Esophagus muscularis mucosa (tissue), 4 donors: ENCODE results near the gene WFIKKN1. TPM values are rescaled to one million over a fixed set of nuclear protein-coding genes. Genes with fewer than 3 reads are reported as not detected.

Experiments used
- DNase-seq: peaks from one replicate; pipeline ENCODE4 v3.0.0-alpha.2; 2017; ENCODE audit errors: extremely low spot score
- H3K27ac ChIP-seq, 4 donors: fragments of 200-600 bp; sonication (generic); replicated peaks in 1 of 4; 1 replicate in 3 of 4; 2 replicates in 1 of 4; pipeline ENCODE4 v1.5.1; 2016 to 2019; ENCODE audit warnings: mild to moderate bottlenecking in 1 of 4
- H3K27me3 ChIP-seq, 4 donors: fragments of 200-600 bp; sonication (generic); one replicate each; pipeline versions ENCODE4 v1.5.1 to v1.6.0; 2016 to 2019
- H3K36me3 ChIP-seq, 4 donors: fragments of 200-600 bp; sonication (generic); one replicate each; pipeline ENCODE4 v1.5.1; 2016 to 2019
- H3K4me1 ChIP-seq, 4 donors: fragments of 200-600 bp; sonication (generic); one replicate each; pipeline ENCODE4 v1.5.1; 2016 to 2019
- H3K4me3 ChIP-seq, 4 donors: fragments of 200-600 bp; sonication (generic); 1 replicate in 2 of 4; 2 replicates in 2 of 4; pipeline ENCODE4 v1.5.1; 2016 to 2019; ENCODE audit warnings: mild to moderate bottlenecking in 4 of 4, moderate library complexity in 1 of 4
- H3K9me3 ChIP-seq, 4 donors: fragments of 200-600 bp; sonication (generic); 1 replicate in 3 of 4; 2 replicates in 1 of 4; pipeline ENCODE4 v1.5.1; 2016 to 2019
- EP300 ChIP-seq: sonication (generic); formaldehyde crosslinking; IDR thresholded peaks from one replicate; pipeline ENCODE4 v1.6.1; 2017; ENCODE audit warnings: antibody characterized with exemption
- POLR2A ChIP-seq: fragments of 450-650 bp; IDR thresholded peaks from one replicate; pipeline ENCODE4 v1.6.1; 2017; ENCODE audit warnings: antibody characterized with exemption, moderate library complexity, mild to moderate bottlenecking, low read depth
- POLR2AphosphoS5 ChIP-seq, 2 donors: sonication (generic); formaldehyde crosslinking; IDR thresholded peaks; one replicate each; pipeline ENCODE4 v1.6.1; 2017; ENCODE audit warnings: antibody characterized with exemption in 2 of 2
- WGBS: methylation state at CpG from one replicate; pipeline ENCODE4 v1.1.5; 2018; 5-methylcytosine and 5-hydroxymethylcytosine counted together
- intact Hi-C: fragments of 100-400 bp; cut with DNase I; formaldehyde crosslinking; loops from one replicate; pipeline ENCODE4 v1.15.1; 2023
- total RNA-seq, 4 donors: library from RNA; depleted of rRNA; stranded (reverse); fragments of >200 nt; gene quantifications; one replicate each; pipeline versions ENCODE4 v1.1.0 to v1.2.1, GENCODE V29; 2016
- TF ChIP-seq, protein P1 (sequence below), 3 experiments: fragments of 200-600 bp in 2 of 3; fragments of 450-650 bp in 1 of 3; sonication (generic) in 2 of 3; IDR thresholded peaks; one replicate each; pipeline ENCODE4 v1.5.1; 2017 to 2019; ENCODE audit warnings: antibody characterized with exemption in 3 of 3, mild to moderate bottlenecking in 2 of 3, moderate library complexity in 1 of 3

Gene WFIKKN1
- total RNA-seq, 4 donors from 2014 or later = 0.33 to 0.80 (median 0.43) TPM

DNA sequence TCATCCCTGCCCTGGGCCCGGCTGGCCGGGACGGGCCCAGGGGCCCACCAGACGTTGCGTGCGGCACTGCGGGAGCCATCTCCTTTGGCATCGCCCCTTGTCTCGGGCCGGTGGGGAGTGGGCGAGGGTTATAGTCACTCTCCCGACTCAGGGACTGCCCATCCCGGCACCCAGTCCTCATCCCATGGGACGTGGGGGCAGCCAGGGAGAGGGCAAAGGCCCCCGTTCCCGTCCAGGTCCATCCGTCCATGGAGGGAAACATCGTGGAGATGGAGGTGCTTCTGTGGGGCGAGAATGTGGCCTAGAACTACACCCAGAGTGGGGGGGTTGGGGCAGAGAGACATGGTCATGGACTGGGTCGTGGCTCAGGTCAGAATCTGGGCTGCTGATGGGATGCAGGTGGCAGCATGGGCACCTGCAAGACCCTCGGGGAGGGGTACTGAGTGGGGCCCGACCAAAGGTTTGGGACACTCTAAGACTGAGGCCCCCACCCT is 15.9 kb downstream of the WFIKKN1 start:
- H3K36me3 ChIP-seq = peaks cover 0 to 8% (median 4%) of the 10 kb centered on the region in 4 donors
- intact Hi-C loops = no loop called here
- no peak for DNase-seq
- H3K27me3 ChIP-seq = no peaks in the 10 kb centered on the region
- no peaks in the 10 kb centered on the region for H3K9me3 ChIP-seq
- peaks cover 55 to 90% (median 73%) of the 10 kb centered on the region in 4 donors for H3K4me1 ChIP-seq
- TF ChIP-seq POLR2AphosphoS5 (IDR thresholded peaks at IDR 0.05) (no peak), POLR2A (no peak), EP300 (no peak)
- TF ChIP-seq, protein P1, sequence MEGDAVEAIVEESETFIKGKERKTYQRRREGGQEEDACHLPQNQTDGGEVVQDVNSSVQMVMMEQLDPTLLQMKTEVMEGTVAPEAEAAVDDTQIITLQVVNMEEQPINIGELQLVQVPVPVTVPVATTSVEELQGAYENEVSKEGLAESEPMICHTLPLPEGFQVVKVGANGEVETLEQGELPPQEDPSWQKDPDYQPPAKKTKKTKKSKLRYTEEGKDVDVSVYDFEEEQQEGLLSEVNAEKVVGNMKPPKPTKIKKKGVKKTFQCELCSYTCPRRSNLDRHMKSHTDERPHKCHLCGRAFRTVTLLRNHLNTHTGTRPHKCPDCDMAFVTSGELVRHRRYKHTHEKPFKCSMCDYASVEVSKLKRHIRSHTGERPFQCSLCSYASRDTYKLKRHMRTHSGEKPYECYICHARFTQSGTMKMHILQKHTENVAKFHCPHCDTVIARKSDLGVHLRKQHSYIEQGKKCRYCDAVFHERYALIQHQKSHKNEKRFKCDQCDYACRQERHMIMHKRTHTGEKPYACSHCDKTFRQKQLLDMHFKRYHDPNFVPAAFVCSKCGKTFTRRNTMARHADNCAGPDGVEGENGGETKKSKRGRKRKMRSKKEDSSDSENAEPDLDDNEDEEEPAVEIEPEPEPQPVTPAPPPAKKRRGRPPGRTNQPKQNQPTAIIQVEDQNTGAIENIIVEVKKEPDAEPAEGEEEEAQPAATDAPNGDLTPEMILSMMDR (IDR thresholded peaks at IDR 0.05) = no peak
- 78% methylated on average over 19 of the region's 22 CpGs for WGBS
- no peak overlapping the region for H3K4me3 ChIP-seq
- H3K27ac ChIP-seq = peak overlapping the region in 3 of 4 donors; percentile 47 to 57 (median 48)

DNA sequence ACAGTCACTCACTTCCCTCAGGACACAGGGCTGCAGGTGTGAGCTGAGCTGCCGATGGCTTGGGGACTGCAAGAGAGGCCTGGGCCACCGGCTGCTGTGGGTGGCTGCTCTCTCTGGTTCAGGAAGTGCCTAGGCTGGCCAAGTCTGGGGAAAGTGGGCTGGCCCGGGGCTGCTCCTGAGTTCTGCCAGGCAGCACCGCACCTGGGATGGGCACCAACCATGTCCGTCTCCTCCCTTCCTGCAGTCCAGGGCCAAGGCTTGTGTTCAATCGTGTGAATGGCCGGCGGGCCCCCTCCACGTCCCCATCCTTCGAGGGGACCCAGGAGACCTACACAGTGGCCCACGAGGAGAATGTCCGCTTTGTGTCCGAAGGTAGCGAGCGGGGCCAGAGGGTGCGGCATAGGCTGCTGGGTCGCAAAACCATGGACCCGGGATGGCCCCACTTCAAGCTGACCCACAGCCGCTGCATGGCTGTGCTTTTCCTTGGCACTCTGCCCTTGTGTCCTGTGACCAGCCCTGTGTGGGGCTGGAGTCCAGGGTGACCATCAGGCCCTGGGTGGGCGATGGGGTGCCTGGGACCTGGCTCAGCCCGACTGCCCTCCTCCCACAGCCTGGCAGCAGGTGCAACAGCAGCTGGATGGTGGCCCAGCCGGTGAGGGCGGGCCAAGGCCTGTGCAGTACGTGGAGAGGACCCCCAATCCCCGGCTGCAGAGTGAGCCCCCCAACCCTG is 16.6 kb downstream of the WFIKKN1 start:
- no peak for DNase-seq
- TF ChIP-seq POLR2AphosphoS5 (IDR thresholded peaks at IDR 0.05) = no peak
- no peak for TF ChIP-seq EP300
- TF ChIP-seq POLR2A = no peak
- TF ChIP-seq, protein P1 (IDR thresholded peaks at IDR 0.05) = no peak
- 87% methylated on average over 15 of the region's 25 CpGs for WGBS
- Histone ChIP-seq H3K4me1 (peaks cover 54 to 85% (median 72%) of the 10 kb centered on the region in 4 donors), H3K27ac (peak overlapping the region in 3 of 4 donors; percentile 49 to 92 (median 91)), H3K9me3 (no peaks in the 10 kb centered on the region), H3K27me3 (no peaks in the 10 kb centered on the region), H3K4me3 (no peak overlapping the region), H3K36me3 (peaks cover 0 to 14% (median 7%) of the 10 kb centered on the region in 4 donors)
- intact Hi-C loops = no loop called here

DNA sequence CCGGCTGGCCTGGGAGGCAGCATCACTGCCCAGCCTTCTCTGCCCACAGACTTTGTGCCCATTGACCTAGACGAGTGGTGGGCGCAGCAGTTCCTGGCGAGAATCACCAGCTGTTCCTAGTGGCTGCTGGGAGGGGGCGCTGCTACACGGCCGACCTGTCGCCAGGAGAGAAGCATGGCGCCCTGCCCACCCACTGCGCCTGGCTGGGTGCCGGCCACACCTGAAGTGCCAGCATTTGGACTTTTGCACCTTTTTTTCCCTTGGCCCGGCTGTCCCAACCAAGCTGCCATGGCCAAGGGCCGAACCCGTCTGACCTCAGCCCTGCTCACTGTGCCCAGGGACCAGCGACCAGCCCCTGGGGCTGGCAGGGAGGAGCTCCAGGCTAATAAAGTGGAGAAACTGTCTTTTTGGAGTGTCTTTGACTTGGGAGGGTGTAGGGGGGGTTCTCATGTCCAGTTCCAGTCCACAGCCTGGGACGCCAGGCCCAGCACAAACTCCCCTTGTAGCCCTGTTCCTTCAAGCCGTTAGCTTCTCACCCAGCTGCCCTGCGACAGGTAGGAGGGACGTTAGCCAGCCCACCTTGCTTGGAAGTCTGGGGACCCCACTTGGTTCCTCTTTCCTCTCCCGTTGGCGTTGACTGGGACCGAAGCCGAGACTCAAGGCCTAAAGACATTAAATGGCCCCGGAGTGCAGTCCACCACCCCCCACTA is 17.4 kb downstream of the WFIKKN1 start:
- Histone ChIP-seq H3K9me3 (no peaks in the 10 kb centered on the region), H3K36me3 (peaks cover 0 to 23% (median 12%) of the 10 kb centered on the region in 4 donors), H3K27ac (peak overlapping the region; percentile 83 to 92 (median 90)), H3K27me3 (no peaks in the 10 kb centered on the region), H3K4me3 (peak overlapping the region; percentile 65 to 79 (median 76)), H3K4me1 (peaks cover 46 to 76% (median 63%) of the 10 kb centered on the region in 4 donors)
- TF ChIP-seq POLR2AphosphoS5 (IDR thresholded peaks at IDR 0.05) = no peak
- TF ChIP-seq, protein P1 (IDR thresholded peaks at IDR 0.05) = peak; percentile 8 to 28 (median 9)
- WGBS = 43% methylated on average over 8 of the region's 24 CpGs
- intact Hi-C loops = no loop called here
- DNase-seq = no peak

DNA sequence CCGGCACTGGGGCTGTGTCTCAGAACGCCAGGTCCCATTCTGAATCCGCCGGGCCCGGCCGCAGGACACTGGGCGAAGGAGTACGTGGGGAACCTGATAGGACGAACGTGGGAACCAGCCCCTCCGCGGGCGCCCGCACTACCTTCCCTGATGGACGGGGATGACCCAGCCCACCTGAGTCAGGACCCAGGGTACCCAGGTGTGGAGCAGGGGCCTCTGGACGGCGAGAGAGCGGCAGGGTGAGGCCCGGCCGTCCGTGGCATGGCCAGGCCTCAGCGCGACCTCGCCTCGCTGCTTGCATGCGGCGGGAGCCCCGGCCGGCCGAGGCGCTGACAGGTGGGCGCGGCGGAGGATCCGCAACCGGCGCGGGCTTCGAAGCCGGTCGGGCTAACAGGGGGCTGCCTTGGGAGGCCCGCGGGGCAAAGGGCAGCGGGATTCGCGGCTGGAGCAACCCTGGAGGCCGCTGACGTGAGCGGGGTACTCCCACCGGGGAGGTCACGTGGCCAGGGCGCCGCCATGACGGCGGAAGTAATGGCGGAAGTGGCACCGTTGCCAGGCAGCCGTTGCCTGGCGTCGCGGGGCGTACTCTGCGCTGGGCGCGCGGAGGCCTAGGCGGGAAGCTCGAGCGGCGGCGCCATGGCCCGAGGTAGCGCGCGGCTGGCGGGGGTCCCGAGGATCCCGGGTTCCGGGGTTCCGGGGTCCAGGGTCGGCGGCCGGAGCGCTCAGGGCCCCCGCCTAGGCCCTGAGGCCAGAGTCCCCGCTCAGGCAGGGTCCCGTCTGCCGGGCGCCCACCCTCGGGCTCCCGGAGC is 18.2 kb downstream of the WFIKKN1 start, which contains the start of gene WDR90:
TSS of gene WDR90 (plus strand) at position 585 of the 809 bp plus-strand sequence. CDS start at position 637, 52 bp downstream.
- Histone ChIP-seq H3K27ac (peak within 1 kb of the TSS; percentile 83 to 92 (median 90)), H3K4me1 (peaks cover 44 to 69% (median 55%) of the 10 kb centered on the region in 4 donors), H3K27me3 (no peaks in the 10 kb centered on the region), H3K36me3 (peaks cover 0 to 30% (median 16%) of the 10 kb centered on the region in 4 donors), H3K4me3 (peak within 1 kb of the TSS; percentile 65 to 79 (median 76)), H3K9me3 (no peaks in the 10 kb centered on the region)
- TF ChIP-seq POLR2A (peak; percentile 41), EP300 (no peak), POLR2AphosphoS5 (IDR thresholded peaks at IDR 0.05) (peak; percentile 89)
- TF ChIP-seq, protein P1 (IDR thresholded peaks at IDR 0.05) = peak in 1 of 3 experiments; percentile 23
- DNase-seq = peak; percentile 96
- 0% methylated on average over 30 of the region's 91 CpGs for WGBS
- intact Hi-C loops = no loop called here
